ENCODE data around the gene EPN3. TPM values are rescaled to one million over a fixed set of nuclear protein-coding genes. Genes with fewer than 3 reads are reported as not detected.

The EPN3 gene
- total RNA-seq (2022; extraction: Qiagen RNA extraction; ENCODE audit: low read depth), result 0.17 to 0.78 TPM (median 0.23 TPM) in 5 replicates

GRCh38 chr17:50532452-50533024, at the start of gene EPN3:
Gene EPN3 (plus strand): TSS chr17:50532735. CDS start chr17:50536557, 3,822 bp downstream.

GRCh38 chr17:50507871-50508572, 24.5 kb upstream of the EPN3 start, which contains the start of gene MYCBPAP:
Gene MYCBPAP (plus strand): TSS chr17:50508439. CDS start chr17:50508675, 236 bp downstream.

GRCh38 chr17:50547035-50547735, 14.7 kb downstream of the EPN3 start, which contains the start of gene SPATA20:
Gene SPATA20 (plus strand): TSS chr17:50547174. CDS start chr17:50547209, 35 bp downstream.

GRCh38 chr17:50560185-50560824, 27.8 kb downstream of the EPN3 start, which contains the start of gene CACNA1G:
Gene CACNA1G (plus strand): TSS chr17:50560715. CDS start chr17:50561460, 745 bp downstream.

Other genes starting within 250 kb of the EPN3 start
- 18.1 to 24.4 TPM (median 22.6 TPM) in 5 replicates for gene XYLT2, start 186.6 kb upstream of the EPN3 start, total RNA-seq (2022; extraction: Qiagen RNA extraction; ENCODE audit: low read depth)
- 135 to 155 TPM (median 143 TPM) in 5 replicates for gene MRPL27, start 159.6 kb upstream of the EPN3 start, total RNA-seq (2022; extraction: Qiagen RNA extraction; ENCODE audit: low read depth)
- gene EME1, start 159.5 kb upstream of the EPN3 start, total RNA-seq (2022; extraction: Qiagen RNA extraction; ENCODE audit: low read depth), result 12.7 to 15.9 TPM (median 14.4 TPM) in 5 replicates
- gene LRRC59, start 135.2 kb upstream of the EPN3 start, total RNA-seq (2022; extraction: Qiagen RNA extraction; ENCODE audit: low read depth), result 235 to 249 TPM (median 243 TPM) in 5 replicates
- 10.3 to 15.4 TPM (median 13.6 TPM) in 5 replicates for gene ACSF2, start 106.5 kb upstream of the EPN3 start, total RNA-seq (2022; extraction: Qiagen RNA extraction; ENCODE audit: low read depth)
- not detected in 5 replicates for gene CHAD, start 63.9 kb upstream of the EPN3 start, total RNA-seq (2022; extraction: Qiagen RNA extraction; ENCODE audit: low read depth)
- 26.5 to 36.3 TPM (median 32.8 TPM) in 5 replicates for gene RSAD1, start 53.9 kb upstream of the EPN3 start, total RNA-seq (2022; extraction: Qiagen RNA extraction; ENCODE audit: low read depth)
- 0.35 to 0.60 TPM (median 0.39 TPM) in 5 replicates for gene MYCBPAP, start 24.3 kb upstream of the EPN3 start, total RNA-seq (2022; extraction: Qiagen RNA extraction; ENCODE audit: low read depth)
- 68.4 to 89.0 TPM (median 81.4 TPM) in 5 replicates for gene SPATA20, start 14.4 kb downstream of the EPN3 start, total RNA-seq (2022; extraction: Qiagen RNA extraction; ENCODE audit: low read depth)
- 3.4 to 5.3 TPM (median 4.6 TPM) in 5 replicates for gene CACNA1G, start 28.0 kb downstream of the EPN3 start, total RNA-seq (2022; extraction: Qiagen RNA extraction; ENCODE audit: low read depth)
- 116 to 158 TPM (median 140 TPM) in 5 replicates for gene ABCC3, start 102.1 kb downstream of the EPN3 start, total RNA-seq (2022; extraction: Qiagen RNA extraction; ENCODE audit: low read depth)
- gene ANKRD40, start 175.2 kb downstream of the EPN3 start, total RNA-seq (2022; extraction: Qiagen RNA extraction; ENCODE audit: low read depth), result 50.4 to 53.3 TPM (median 50.9 TPM) in 5 replicates
- gene LUC7L3, start 186.9 kb downstream of the EPN3 start, total RNA-seq (2022; extraction: Qiagen RNA extraction; ENCODE audit: low read depth), result 55.7 to 106 TPM (median 92.9 TPM) in 5 replicates
- not detected in 5 replicates for gene ANKRD40CL, start 234.8 kb downstream of the EPN3 start, total RNA-seq (2022; extraction: Qiagen RNA extraction; ENCODE audit: low read depth)

Measured in A549 treated with GW870086 at 1 μM for 4 hours (cell line).